OCI-LY3 (cell line): ENCODE data around the gene NLRC5.

Experiments
- H2AFZ ChIP-seq: fragments of 200-600, 300-600 bp; shearing (Covaris generic); 2 replicates; pipeline ENCODE4 v1.6.0; 2014; ENCODE audit warnings: antibody characterized with exemption, low read depth, low read length
- H3K27ac ChIP-seq: fragments of 200-600, 300-600 bp; sonication (generic); 2 replicates; pipeline ENCODE4 v1.5.1; 2014; ENCODE audit warnings: mild to moderate bottlenecking, low read length, moderate library complexity, mixed read lengths
- H3K27me3 ChIP-seq: fragments of 200-600, 300-600 bp; sonication (generic); 2 replicates; pipeline ENCODE4 v1.6.1; 2014; ENCODE audit warnings: low read depth, low read length, mixed read lengths
- H3K36me3 ChIP-seq: fragments of 200-600, 300-600 bp; sonication (generic); replicated peaks from 2 replicates; pipeline ENCODE3; 2014; ENCODE audit warnings: low read depth, low read length, mixed read lengths
- H3K4me1 ChIP-seq: fragments of 300-600, 200-600 bp; sonication (generic); 2 replicates; pipeline ENCODE4 v1.6.1; 2014; ENCODE audit warnings: low read length, mixed read lengths
- H3K4me2 ChIP-seq: fragments of 200-600, 300-600 bp; sonication (generic); 2 replicates; pipeline ENCODE4 v1.6.1; 2014; ENCODE audit warnings: low read length, mixed read lengths
- H3K4me3 ChIP-seq: fragments of 300-600, 200-600 bp; sonication (generic); 2 replicates; pipeline ENCODE4 v1.5.1; 2014; ENCODE audit warnings: antibody characterized with exemption, mild to moderate bottlenecking, low read length, moderate library complexity
- H3K79me2 ChIP-seq: fragments of 300-600, 200-600 bp; shearing (Covaris generic); 2 replicates; pipeline ENCODE4 v1.6.1; 2014; ENCODE audit warnings: mild to moderate bottlenecking, low read length, mixed read lengths
- H3K9ac ChIP-seq: fragments of 300-600, 200-600 bp; shearing (Covaris generic); 2 replicates; pipeline ENCODE4 v1.6.0; 2014; ENCODE audit warnings: mild to moderate bottlenecking, low read length, moderate library complexity
- H3K9me3 ChIP-seq: fragments of 200-600, 300-600 bp; shearing (Covaris generic); 2 replicates; pipeline ENCODE4 v1.6.1; 2014; ENCODE audit warnings: low read length, mixed read lengths; ENCODE audit not compliant: insufficient read depth
- H4K20me1 ChIP-seq: fragments of 200-600, 300-600 bp; sonication (generic); 2 replicates; pipeline ENCODE4 v1.6.1; 2016; ENCODE audit warnings: low read length, mixed read lengths; ENCODE audit not compliant: insufficient read depth
- CTCF ChIP-seq: fragments of 200-600, 300-600 bp; sonication (generic); IDR thresholded peaks from 2 replicates; pipeline ENCODE4 v1.5.1; 2014; ENCODE audit warnings: antibody characterized with exemption, low read length, low read depth
- EZH2phosphoT487 ChIP-seq: fragments of 200-600 bp; shearing (Covaris generic); IDR thresholded peaks from 2 replicates; pipeline ENCODE4 v1.6.1; 2018; ENCODE audit warnings: antibody characterized with exemption, mixed run types, low read depth

Gene NLRC5

GRCh38 chr16:57126411-57126810 is 137.1 kb downstream of the NLRC5 start:
- no peaks in the 10 kb centered on the region for H3K36me3 ChIP-seq
- H3K4me3 ChIP-seq = no peak overlapping the region
- no peaks in the 10 kb centered on the region for H3K9me3 ChIP-seq
- H2AFZ ChIP-seq = no peak overlapping the region
- H3K4me2 ChIP-seq = no peak overlapping the region
- H3K4me1 ChIP-seq = no peaks in the 10 kb centered on the region
- H4K20me1 ChIP-seq = no peaks in the 10 kb centered on the region
- H3K27ac ChIP-seq = no peak overlapping the region
- no peaks in the 10 kb centered on the region for H3K27me3 ChIP-seq
- H3K9ac ChIP-seq = no peak overlapping the region
- TF ChIP-seq CTCF = no peak
- no peak for TF ChIP-seq EZH2phosphoT487
- no peaks in the 10 kb centered on the region for H3K79me2 ChIP-seq

- Histone ChIP-seq H3K9ac (no peak overlapping the region), H4K20me1 (no peaks in the 10 kb centered on the region), H3K27me3 (no peaks in the 10 kb centered on the region), H3K4me1 (no peaks in the 10 kb centered on the region), H3K4me2 (no peak overlapping the region), H3K27ac (no peak overlapping the region), H3K36me3 (no peaks in the 10 kb centered on the region), H2AFZ (no peak overlapping the region), H3K4me3 (no peak overlapping the region), H3K9me3 (no peaks in the 10 kb centered on the region), H3K79me2 (no peaks in the 10 kb centered on the region)
- TF ChIP-seq EZH2phosphoT487 (no peak), CTCF (no peak)
Observed at GRCh38 chr16:57127037-57127763, 137.8 kb downstream of the NLRC5 start.

- TF ChIP-seq CTCF (no peak), EZH2phosphoT487 (no peak)
- H4K20me1 ChIP-seq = no peaks in the 10 kb centered on the region
- no peaks in the 10 kb centered on the region for H3K79me2 ChIP-seq
- no peak overlapping the region for H3K4me3 ChIP-seq
- peaks cover 6% of the 10 kb centered on the region for H3K4me1 ChIP-seq
- H3K36me3 ChIP-seq = no peaks in the 10 kb centered on the region
- no peak overlapping the region for H3K27ac ChIP-seq
- no peak overlapping the region for H3K4me2 ChIP-seq
- H3K27me3 ChIP-seq = no peaks in the 10 kb centered on the region
- H3K9ac ChIP-seq = no peak overlapping the region
- no peaks in the 10 kb centered on the region for H3K9me3 ChIP-seq
- no peak overlapping the region for H2AFZ ChIP-seq
Observed at GRCh38 chr16:57127836-57128235, 138.5 kb downstream of the NLRC5 start.

GRCh38 chr16:57128771-57129389 is 139.5 kb downstream of the NLRC5 start:
- Histone ChIP-seq H3K27ac (no peak overlapping the region), H3K4me3 (no peak overlapping the region), H3K79me2 (no peaks in the 10 kb centered on the region), H3K4me1 (peaks cover 16% of the 10 kb centered on the region), H3K36me3 (no peaks in the 10 kb centered on the region), H3K9me3 (no peaks in the 10 kb centered on the region), H3K27me3 (no peaks in the 10 kb centered on the region), H3K4me2 (no peak overlapping the region), H3K9ac (no peak overlapping the region), H4K20me1 (no peaks in the 10 kb centered on the region), H2AFZ (no peak overlapping the region)
- TF ChIP-seq EZH2phosphoT487 (no peak), CTCF (no peak)
